GM18517 (cell line): ENCODE data around the gene SLC7A14.

Experiments used
- ATAC-seq: cut with Tn5 transposase; IDR thresholded peaks from one replicate; pipeline ENCODE4 v1.9.1; 2021; ENCODE audit warnings: mild to moderate bottlenecking, moderate library complexity; ENCODE audit not compliant: unreplicated experiment

Gene SLC7A14

DNA sequence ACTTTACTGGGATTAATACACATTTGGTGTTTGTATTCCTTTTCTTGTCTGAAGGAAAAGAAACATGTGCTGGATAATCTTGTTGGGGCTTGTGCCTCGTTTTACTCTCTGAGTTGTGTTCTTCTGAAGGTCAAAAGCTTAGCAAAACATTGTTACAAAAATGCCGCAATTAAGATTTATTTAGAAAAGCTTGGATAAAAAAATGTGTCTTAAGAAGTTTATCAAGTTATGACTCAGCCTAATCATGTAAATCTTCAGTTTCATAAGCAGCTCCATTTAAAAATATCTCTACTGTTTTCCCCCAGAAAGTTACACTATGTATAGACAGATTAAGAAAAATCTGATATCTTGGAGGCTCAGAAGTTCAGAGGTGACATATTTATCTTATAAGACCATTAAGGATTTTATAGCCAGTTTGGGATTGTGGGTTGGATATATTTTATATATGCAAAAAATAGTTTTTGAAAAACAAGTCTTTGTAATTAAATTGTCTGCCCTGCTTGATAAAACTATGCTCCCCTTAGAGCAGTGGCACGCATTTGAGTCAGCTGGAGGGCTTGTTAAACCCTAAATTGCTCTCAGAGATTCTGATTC lies 110.7 kb downstream of the SLC7A14 start:
- ATAC-seq: no peak

DNA sequence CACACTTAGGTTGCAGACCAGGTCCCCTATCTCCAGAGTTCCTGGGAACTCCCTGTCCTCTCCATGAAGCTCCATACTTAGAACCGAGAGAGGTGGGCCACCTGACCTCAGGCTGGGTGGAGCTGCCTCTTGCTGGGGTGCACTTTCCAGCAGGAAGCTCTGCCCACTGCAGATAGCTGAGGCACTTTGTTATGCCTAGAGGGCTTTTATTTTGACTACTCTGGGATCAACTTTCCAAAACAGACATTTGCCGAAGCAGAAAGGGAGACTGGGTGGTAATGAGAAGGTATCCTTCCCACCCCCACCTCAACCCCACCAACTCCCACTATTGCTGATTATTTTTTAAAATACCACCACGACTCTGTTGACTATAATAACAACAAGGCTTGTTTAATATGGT lies 112.5 kb downstream of the SLC7A14 start:
- no peak for ATAC-seq

DNA sequence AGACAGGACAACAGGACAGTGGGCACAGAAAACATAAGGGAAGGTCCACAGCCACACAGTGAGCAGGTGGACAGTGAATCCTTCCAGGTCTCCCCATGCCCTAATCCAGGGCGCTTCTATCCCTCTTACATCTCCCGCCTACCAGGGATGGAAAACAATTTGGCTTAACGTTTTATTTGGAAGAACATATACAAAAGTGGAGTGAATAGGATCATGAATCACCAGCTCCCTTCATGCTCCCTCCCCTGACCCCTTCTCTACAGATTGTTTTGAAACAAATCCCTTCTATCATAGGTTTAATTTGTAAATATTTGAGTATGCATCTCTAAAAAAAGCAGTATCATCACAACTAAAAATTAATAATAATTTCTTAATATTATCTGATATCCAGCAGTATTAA lies 114.7 kb downstream of the SLC7A14 start:
- no peak for ATAC-seq

DNA sequence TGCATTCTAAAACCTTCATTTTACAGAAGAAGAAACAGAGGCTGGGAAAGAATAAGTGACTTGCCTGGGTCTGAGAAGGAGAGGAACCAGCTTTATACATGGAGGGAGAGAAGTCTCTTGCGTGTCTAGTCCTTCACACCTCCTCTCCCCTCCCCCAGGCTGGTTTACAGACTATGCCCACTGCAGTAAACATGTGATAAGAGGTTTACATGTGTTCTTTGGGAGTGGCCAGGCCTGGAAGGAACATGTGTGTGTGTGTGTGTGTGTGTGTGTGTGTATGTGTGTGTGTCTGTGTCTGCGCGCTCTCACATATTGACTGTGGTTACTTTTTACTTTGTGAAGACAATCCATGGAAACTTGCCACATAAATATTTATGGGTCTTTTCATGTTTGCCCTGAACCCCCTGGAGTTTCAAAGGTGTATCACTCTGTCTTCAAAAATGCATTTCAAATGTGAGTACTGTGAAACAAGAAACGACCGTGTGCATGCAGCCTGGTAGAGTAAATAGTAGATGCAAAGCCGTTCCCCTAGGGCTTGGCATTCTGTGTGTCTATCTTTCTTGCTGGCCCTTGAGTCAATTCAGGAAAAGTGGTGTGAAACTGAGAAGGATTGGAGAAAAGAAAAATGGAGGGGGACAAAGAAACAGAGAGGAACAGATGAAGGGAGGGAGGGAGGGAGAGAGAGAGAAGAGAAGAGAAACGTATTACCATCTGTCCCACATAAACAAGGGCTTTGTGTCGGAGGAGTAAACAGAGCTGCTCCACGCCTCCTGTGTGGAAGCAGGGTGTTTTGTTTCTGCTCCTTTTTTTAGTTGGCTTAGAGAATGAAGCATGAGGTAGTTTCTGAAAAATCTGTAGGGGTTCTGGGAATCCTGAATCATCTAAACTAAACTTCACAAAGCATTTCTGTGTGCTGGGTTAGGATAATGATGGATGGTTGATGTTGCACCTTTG lies 115.5 kb downstream of the SLC7A14 start:
- ATAC-seq: no peak

DNA sequence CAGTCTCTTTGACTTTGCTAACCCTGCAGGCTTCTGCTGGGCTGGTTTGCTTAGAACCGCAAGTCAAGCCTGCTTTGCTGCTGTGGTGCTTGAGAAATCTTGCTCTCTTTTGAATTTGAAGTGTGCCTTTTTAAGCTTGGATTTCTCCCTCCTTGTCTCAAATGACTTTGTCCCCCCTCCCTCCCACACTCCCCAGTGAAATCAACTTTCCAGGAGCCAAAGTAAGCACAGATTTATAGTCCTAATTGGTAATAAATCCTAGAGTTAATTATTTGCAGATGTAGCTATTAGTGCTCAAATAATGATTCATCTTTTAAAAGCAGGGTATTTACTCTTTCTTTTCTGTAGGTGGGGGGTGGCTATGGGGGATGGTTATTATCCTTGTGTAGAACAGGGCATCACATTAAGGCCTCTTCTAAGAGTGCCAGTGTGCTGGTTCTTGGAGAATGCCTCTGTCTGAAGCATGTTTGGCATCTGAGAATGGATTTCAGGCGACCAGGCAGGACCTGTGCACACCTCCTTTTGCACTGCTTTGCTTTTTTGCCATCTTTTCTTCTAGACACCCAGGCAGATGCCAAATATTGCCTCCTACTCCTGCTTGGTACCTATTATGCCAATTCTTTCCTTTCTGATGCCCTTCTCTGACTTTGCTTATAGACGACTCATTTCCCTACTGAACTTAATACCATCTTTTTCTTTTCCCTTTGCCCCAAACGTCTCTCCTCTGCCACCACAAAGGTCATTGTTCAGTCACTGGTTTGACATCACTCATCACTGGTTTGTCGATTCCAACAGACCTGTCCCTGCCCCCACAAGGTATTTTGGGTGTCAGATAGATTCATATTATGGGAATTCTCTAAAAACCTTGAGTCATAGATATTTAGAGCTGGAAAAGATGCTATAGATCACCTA lies 116.5 kb downstream of the SLC7A14 start:
- no peak for ATAC-seq

DNA sequence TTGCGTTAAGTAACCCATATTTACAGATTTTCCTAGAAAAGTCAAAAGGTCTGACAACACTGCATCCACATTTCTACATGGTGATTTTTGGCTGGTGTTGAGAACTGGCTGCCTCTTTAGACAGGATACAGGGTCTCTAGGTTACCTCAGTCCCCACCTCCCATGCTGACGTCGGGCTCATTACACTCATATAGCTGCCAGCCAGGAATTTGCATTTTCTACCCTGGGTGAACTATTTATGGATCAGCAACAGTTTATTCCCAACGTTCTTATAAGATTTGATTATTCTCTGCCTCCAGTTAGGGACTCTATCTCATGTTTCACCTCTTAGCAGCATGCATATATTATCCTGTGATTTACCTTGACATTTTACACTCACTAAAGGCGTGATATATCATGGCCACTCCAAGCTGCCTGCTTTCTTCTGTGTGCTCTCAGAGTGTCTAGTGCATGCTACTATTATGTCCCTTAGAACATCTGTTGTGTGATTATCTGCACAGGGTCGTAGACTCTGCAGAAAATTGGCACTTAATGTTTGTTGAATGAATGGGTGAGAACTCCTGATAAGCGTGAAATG lies 118.2 kb downstream of the SLC7A14 start:
- no peak for ATAC-seq

DNA sequence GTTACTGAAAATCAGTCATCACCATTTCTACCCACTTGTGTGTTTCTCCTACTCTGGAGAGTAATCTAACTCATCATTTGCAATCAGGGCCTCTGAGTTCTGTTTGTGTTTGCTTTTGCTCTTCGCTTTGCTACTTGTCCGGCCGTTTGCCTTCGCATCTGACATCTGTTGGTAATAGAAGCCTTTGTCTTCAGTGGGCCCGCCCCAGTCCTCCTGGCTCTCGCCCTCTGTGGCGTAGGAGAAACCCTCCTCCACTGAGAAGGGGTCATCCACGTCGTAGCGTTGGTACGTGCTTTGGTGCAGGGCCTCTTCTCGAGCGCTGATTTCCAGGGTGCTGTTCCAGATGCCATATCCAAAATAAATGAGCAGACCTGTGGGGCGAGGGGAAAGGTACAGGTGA lies 118.9 kb downstream of the SLC7A14 start:
- ATAC-seq: no peak

DNA sequence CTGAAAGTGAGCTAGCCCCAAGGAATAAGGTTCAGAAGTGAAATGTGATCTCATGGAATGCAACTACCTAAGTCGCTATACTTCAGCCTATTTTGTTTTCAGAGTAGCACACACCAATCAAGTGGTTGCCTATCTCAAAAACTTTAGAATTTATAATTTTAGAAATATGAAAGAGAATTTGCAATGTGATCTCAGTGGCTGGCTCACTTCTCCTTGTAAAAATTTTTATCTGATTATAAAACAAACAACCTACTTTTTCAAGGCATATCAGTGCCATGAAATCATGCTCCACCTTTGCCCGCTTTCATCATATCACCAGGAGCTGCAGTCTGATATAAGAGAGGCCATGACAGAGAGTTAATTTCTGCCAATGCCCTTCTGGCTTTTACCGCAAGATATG lies 119.9 kb downstream of the SLC7A14 start:
- ATAC-seq: no peak

DNA sequence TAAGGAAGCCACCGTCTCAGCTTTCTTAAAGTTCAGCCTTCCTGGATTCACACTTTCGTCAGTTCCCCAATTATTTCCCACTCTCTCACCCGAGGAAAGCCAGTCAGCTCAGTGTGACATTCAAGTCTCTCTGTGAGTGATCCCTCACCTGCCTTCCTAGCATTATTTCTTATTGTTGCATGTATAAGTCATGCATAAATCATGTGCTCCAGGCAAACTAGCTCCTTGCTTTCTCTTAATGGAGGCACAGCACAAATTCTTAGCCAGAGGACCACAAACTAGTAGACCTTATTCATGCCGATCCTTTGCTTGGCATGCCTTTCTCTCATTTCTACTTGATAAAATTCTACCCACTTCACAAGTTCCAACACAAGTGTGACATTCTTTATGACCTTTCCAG lies 122.9 kb downstream of the SLC7A14 start:
- ATAC-seq: no peak

DNA sequence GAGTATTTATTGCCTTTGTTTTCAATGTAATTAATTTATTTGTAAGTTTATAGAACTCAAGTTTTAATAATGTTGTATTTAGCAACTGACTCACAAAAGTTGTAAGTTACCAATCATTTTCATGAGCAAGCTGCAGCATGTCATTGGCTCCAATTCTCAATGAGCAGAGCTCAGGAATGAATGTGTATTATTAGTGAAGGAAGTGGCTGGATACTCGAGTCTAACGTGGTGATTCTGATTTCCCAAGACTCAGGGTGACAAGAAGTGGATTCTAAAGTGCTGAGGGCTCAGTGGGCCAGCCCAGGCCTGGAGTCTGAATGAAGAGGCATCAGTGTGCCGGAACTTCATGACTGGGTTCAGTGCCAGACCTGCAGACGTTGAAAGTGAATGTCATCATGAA lies 127.6 kb downstream of the SLC7A14 start:
- no peak for ATAC-seq

DNA sequence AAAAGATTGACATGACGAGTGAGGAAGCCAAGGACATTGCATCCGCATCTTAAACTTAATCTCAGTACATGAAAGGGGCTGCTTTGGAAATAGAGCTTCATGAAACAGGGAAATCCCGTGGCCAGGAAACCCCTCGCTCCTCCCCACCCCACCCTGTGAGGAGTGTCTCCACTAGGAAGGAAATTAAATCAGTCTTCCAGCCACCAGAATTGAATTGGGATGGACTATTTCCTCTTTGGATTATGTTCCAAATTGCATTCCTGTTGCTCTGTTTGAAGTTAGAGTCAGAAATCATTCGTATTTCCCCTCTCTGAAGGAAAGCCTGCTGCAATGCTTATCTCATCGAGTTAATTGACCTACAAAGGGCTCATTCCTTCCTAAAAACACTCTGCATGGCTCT lies 131.4 kb downstream of the SLC7A14 start:
- ATAC-seq: no peak

DNA sequence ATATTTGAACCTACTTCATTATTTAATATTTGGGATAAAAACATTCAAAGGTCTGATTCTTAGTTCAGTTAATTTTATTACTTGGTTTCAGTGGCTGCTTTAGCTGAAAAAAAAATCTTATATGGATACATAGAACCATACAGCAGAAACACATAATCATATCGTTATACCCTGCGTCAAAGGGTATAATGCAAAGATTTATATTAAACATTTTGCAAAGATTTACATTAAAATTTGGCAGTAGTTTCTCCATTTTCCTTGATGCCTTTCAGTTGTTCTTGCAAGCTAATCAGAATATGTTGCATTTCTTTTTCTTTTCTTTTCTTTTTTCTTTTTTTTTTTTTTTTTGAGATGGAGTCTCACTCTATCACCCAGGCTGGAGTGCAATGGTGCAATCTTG lies 135.8 kb downstream of the SLC7A14 start:
- no peak for ATAC-seq

DNA sequence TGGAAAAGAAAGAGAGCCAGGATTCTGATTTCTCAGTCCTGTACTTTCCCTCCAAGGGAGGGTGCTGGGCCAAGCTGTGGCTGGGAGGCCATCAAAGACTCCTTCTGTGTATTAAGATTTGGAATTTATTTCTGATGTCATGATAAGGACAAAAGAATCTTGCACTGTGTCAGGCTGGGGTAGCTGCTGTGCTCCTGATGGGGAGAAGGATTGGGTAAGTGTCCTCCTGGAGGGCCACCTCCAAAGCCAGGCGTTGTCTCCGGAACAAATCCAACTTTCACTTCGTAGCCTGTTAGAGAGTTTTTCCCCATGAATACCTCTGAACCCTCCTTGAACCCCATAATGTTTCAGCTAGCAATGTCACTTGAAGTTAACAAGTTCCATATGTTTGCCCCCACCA lies 137.3 kb downstream of the SLC7A14 start:
- ATAC-seq: no peak

DNA sequence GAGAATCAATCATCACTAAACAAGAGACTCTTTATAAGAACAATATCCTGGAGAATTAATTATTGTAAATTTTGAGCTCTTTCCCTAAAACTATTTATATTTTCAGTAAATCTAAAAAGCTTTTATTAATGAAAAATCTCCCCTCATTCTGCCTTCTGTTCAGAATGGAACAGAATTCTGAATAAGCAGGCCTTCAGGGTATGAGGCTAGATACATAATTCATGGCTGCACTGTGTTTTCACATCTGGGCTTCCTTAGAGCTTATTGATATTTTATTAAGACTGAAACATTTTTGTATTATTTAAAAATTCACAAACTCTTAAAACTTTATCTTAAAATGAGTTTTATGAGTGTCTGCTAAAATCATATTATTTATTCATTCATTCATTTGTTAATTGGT lies 142.4 kb downstream of the SLC7A14 start:
- ATAC-seq: no peak

DNA sequence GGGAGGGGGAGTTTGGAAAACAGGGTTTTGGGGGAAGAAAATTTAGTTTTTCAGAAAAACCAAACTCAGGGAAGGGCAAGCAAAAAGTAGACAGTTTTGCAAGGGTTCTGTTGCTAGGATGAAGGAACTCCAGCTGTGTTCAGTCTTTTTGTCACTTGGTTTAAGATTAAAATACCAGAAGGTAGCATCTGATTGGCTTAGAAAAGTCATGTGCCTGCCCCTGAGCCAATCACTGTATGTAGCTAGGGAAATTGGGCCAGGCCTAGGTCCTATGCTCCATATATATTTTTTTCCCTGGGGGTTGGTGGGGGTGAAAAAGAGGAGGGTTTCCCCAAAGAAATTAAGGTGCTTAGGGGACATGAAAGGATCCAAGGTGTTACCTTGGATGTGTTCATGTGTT lies 142.9 kb downstream of the SLC7A14 start:
- ATAC-seq: no peak

DNA sequence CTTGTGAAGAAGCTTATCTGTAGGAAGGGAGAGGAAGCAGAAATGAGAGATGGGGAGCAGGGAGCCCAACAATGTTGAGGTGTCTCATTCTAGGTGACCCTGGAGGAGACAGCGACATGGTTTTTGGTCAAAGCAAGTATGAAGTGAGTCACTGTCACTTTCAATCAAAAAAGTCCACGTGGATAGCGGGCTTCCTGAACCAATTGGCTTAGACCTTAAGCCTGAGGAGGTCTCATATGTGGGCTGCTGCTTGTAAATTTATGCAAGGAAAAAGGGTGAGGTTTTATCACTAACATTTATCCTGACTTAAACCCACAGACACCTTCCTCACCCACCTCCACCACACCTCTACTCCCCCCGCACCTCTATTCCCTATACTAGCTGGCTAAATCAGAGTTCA lies 144.5 kb downstream of the SLC7A14 start:
- ATAC-seq: no peak

DNA sequence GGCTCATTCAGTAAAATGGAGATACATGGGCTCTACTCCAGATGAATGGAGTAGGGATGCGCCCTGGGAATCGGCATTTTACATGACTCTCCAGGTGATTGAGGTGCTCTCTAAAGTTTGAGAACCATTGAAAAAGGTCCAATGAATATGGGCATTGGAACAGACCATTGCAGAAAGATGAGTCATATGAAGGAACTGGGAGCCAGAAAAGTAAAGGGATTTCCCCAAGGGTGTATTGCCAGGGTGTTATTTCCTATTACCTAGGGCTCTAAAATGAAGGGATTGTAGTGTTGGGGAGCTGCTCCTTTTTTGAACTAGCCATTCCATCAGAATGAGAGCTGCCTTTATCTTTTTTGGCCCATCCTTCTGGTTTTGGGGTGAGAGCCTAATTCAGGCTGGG lies 145.5 kb downstream of the SLC7A14 start:
- ATAC-seq: no peak

DNA sequence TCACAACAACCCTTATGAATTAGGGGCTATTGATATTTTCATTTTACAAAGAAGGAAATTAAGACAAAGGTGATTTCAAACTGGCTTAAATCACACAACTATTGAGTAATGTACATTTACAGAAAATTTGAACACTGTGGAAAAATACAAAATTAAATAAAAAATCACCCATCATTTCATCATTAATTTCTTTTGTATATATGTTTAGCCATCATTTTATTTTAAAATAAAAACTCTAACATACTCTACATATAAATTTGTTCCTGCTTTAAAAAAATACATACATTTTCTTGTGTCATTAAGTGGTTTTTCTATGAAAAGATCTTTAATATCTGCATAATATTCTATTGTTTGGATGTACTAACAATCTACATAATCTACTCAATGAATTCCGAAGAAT lies 147.0 kb downstream of the SLC7A14 start:
- no peak for ATAC-seq

DNA sequence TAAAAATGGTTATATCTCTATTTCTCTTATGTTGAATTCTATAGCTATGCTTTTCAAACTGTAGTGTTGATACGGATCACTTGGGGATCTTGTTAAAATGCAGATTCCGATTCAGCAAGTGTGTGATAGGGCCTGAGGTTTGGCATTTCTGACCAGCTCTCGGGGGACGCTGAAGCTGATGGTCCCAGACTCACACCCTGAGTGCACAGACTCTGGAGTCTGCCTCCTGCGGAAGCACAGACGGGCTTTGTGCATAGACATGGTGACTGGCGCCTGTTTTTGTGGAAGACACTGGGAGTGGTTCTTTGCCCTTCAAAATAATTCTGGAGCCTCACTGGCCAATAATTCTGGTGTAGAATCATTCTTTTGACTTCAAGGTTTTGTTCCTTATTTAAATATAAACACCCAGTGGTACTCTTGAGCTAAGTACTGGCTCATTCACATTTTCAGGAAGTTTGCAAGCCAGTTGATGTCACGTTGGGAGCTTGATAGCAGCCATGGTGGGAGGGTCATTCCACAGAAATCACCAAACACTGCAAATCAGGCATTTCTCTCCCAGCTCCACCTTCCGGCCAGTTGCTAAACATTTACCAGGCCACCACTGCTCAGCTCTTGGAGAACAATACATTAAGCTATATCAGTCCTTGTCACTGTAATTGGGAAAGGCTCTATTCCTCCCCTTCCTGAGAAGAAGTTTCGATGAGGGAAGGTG lies 148.0 kb downstream of the SLC7A14 start:
- no peak for ATAC-seq

DNA sequence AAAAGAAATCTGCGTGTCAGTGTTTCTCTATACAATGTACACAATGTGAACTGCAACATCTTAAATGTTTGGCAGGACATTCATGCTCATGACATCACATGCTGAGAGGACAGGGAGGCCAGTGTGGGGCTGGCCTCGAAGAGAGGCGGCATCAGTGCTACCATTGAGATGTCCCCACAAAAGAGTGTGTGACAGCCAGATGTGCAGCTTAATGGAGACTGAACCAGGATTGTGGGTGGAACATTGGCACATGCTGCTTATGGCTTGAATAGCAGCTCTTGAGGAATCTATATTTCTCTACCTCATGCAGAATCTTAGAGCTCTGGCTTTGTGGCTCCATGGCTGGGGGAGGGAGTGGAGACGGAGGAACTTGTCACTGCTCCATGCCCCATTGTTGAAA lies 148.7 kb downstream of the SLC7A14 start:
- ATAC-seq: no peak

DNA sequence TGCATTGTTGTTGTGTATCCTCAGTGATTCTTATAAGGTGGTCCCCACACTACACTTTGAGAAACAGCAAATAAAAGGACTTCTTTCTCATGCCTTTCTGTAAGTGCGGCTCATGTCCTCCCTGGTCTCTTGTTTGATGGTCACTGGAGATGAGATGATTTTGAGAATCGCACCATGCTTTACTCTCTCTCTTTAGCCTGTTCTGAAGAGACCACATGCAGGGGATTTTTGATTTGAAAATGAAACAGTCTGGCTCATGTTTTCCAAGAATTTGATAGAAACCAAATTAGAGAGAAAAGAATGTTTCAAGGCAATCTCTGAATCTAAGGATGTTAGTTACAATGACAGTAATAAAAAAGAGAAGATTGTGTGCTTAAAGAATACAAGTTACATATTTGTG lies 149.2 kb downstream of the SLC7A14 start:
- ATAC-seq: no peak
